Endothelial cell of umbilical vein (primary cell): ENCODE results near the gene TEX22. TPM values are rescaled to one million over a fixed set of nuclear protein-coding genes. Genes with fewer than 3 reads are reported as not detected.

Experiments used
- BruUV-seq: library from RNA; stranded (reverse); fragments of 400-500 nt; replicated peaks from 2 replicates; lab custom pipeline; 2021; lab: Mats Ljungman, UMichigan
- CTCF ChIA-PET: fragments of 300-600, 350-600 bp; sonication (Branson Sonifier 250); formaldehyde crosslinking; loops from one replicate; lab custom pipeline; 2021; ENCODE audit warnings: antibody characterized with exemption, inconsistent platforms; lab: Charles Lee
- POLR2A ChIA-PET: fragments of 300-600, 350-600 bp; sonication (Branson Sonifier 250); formaldehyde crosslinking; loops from one replicate; lab custom pipeline; 2021; ENCODE audit warnings: antibody characterized with exemption, inconsistent platforms; lab: Charles Lee
- DNase-seq: peaks from one replicate; pipeline ENCODE4 v3.0.0-alpha.2; 2011; ENCODE audit warnings: low read depth, low spot score
- FAIRE-seq: peaks from 2 replicates; lab custom pipeline; 2011; peaks lifted over from hg19 to GRCh38; lab: Jason Lieb, UNC
- H2AFZ ChIP-seq: 2 replicates; pipeline ENCODE4 v1.6.0; 2012; ENCODE audit warnings: low read depth, low read length, control low read depth, inconsistent platforms
- H3K27ac ChIP-seq: 2 replicates; pipeline ENCODE4 v1.5.1; 2011; ENCODE audit warnings: low read depth, mild to moderate bottlenecking, control low read depth, low read length, moderate library complexity; ENCODE audit not compliant: insufficient read depth
- H3K27me3 ChIP-seq, 2 experiments: 2 replicates each; pipeline versions ENCODE4 v1.6.0 to v1.6.1; 2011; ENCODE audit warnings: low read length in 2 of 2, mixed read lengths in 1 of 2; ENCODE audit not compliant: control insufficient read depth in 2 of 2, insufficient read depth in 2 of 2
- H3K36me3 ChIP-seq, 2 experiments: 2 replicates in 1 of 2; 3 replicates in 1 of 2; pipeline ENCODE4 v1.5.1; 2011; ENCODE audit warnings: low read length in 2 of 2, mild to moderate bottlenecking in 1 of 2, moderate library complexity in 1 of 2; ENCODE audit not compliant: control insufficient read depth in 2 of 2, insufficient read depth in 2 of 2; ENCODE audit errors: extremely low read depth in 1 of 2
- H3K4me1 ChIP-seq: 3 replicates; pipeline ENCODE4 v1.5.1; 2011; ENCODE audit warnings: mild to moderate bottlenecking, low read length; ENCODE audit not compliant: control insufficient read depth, insufficient read depth; ENCODE audit errors: extremely low read depth
- H3K4me2 ChIP-seq: 2 replicates; pipeline ENCODE4 v1.6.1; 2011; ENCODE audit warnings: low read length, control low read depth, mixed read lengths; ENCODE audit not compliant: insufficient read depth
- H3K4me3 ChIP-seq, 3 experiments: fragments of 200-600 bp in 1 of 3; sonication (generic), shearing (Covaris generic) in 1 of 3; replicated peaks in 1 of 3; 2 replicates each; pipeline ENCODE4 v1.5.1; 2011 to 2016; ENCODE audit warnings: control low read depth in 3 of 3, low read length in 3 of 3, mild to moderate bottlenecking in 2 of 3, inconsistent platforms in 1 of 3, low read depth in 1 of 3, moderate library complexity in 1 of 3; ENCODE audit not compliant: insufficient read depth in 1 of 3
- H3K79me2 ChIP-seq: 2 replicates; pipeline ENCODE4 v1.6.0; 2012; ENCODE audit warnings: low read length, inconsistent platforms; ENCODE audit not compliant: control insufficient read depth, insufficient read depth
- H3K9ac ChIP-seq: replicated peaks from 2 replicates; pipeline ENCODE3; 2011; ENCODE audit warnings: low read length, control low read depth; ENCODE audit not compliant: insufficient read depth; ENCODE audit errors: extremely low read depth
- H3K9me1 ChIP-seq: replicated peaks from 3 replicates; pipeline ENCODE4 v1.6.0; 2011; ENCODE audit warnings: mild to moderate bottlenecking, low read length; ENCODE audit not compliant: control insufficient read depth, insufficient read depth; ENCODE audit errors: extremely low read depth
- H3K9me3 ChIP-seq: replicated peaks from 2 replicates; pipeline ENCODE4 v1.5.1; 2012; ENCODE audit warnings: low read length, inconsistent platforms; ENCODE audit not compliant: control insufficient read depth, insufficient read depth
- H4K20me1 ChIP-seq: replicated peaks from 2 replicates; pipeline ENCODE3; 2011; ENCODE audit warnings: mild to moderate bottlenecking, low read length; ENCODE audit not compliant: control insufficient read depth, insufficient read depth; ENCODE audit errors: extremely low read depth
- CTCF ChIP-seq, 2 donors: IDR thresholded peaks; 1 replicate in 1 of 2; 2 replicates in 1 of 2; pipeline ENCODE4 v1.5.1; 2011; ENCODE audit warnings: low read length in 2 of 2, mild to moderate bottlenecking in 2 of 2, moderate library complexity in 2 of 2, control low read depth in 1 of 2, inconsistent platforms in 1 of 2, low read depth in 1 of 2; ENCODE audit not compliant: insufficient read depth in 1 of 2; ENCODE audit errors: extremely low read depth in 1 of 2
- EZH2 ChIP-seq: IDR thresholded peaks from 2 replicates; pipeline ENCODE4 v1.6.1; 2012; ENCODE audit warnings: borderline replicate concordance, low read depth, mild to moderate bottlenecking, moderate library complexity, low read length, inconsistent platforms; ENCODE audit not compliant: severe bottlenecking
- FOS ChIP-seq: IDR thresholded peaks from 2 replicates; pipeline ENCODE4 v1.6.1; 2011; ENCODE audit warnings: mild to moderate bottlenecking, low read length, moderate library complexity, borderline replicate concordance; ENCODE audit not compliant: insufficient read depth
- GATA2 ChIP-seq: IDR thresholded peaks from 2 replicates; pipeline ENCODE4 v1.7.0; 2011; ENCODE audit warnings: low read depth, mild to moderate bottlenecking, moderate library complexity, mixed read lengths, low read length; ENCODE audit not compliant: insufficient read length, insufficient read depth
- JUN ChIP-seq: IDR thresholded peaks from 2 replicates; pipeline ENCODE4 v1.6.1; 2011; ENCODE audit warnings: borderline replicate concordance, low read depth; ENCODE audit not compliant: insufficient read length, insufficient read depth
- MAX ChIP-seq: IDR thresholded peaks from 2 replicates; pipeline ENCODE4 v1.6.1; 2011; ENCODE audit not compliant: insufficient read depth, insufficient read length
- MYC ChIP-seq: IDR thresholded peaks from one replicate; pipeline ENCODE4 v1.6.1; 2011; ENCODE audit warnings: mild to moderate bottlenecking, low read depth, low read length
- POLR2A ChIP-seq: IDR thresholded peaks from 2 replicates; pipeline ENCODE4 v1.6.1; 2012; ENCODE audit warnings: low read depth, mild to moderate bottlenecking, control low read depth, low read length
- POLR2AphosphoS5 ChIP-seq: IDR thresholded peaks from 2 replicates; pipeline ENCODE4 v1.6.1; 2012; ENCODE audit warnings: low read depth, mild to moderate bottlenecking, control low read depth, low read length, moderate library complexity; ENCODE audit not compliant: insufficient read depth
- dilution Hi-C: fragments of 300-500 bp; cut with MboI; formaldehyde crosslinking; loops from one replicate; pipeline ENCODE4 v1.15.0; 2019; ENCODE audit warnings: low sequenced_read_pairs; ENCODE audit not compliant: extremely low pct_ligation_motif_present
- intact Hi-C: fragments of 100-400 bp; cut with micrococcal nuclease; formaldehyde crosslinking; loops from one replicate; pipeline ENCODE4 v1.10.0; 2022
- polyA plus RNA-seq, 4 experiments: library from polyadenylated mRNA; depleted of rRNA in 3 of 4; stranded (reverse) in 3 of 4; unstranded in 1 of 4; fragments of >200 nt; gene quantifications; 2 replicates each; pipeline versions ENCODE4 v1.2.1 to v1.2.3, GENCODE V29; 2011 to 2012; ENCODE audit warnings: missing spikeins in 1 of 4
- total RNA-seq: library from RNA; stranded (reverse); gene quantifications from 2 replicates; pipeline ENCODE4 v1.2.3, GENCODE V29; 2021

TEX22 gene
- total and polyA plus RNA-seq, 2 donors (not counting 3 experiments of a cell fraction or from before 2014, with no cell fraction given): 0.06 to 1.1 TPM

GRCh38 chr14:105426416-105427130 lies 28.2 kb downstream of the TEX22 start:
- Histone ChIP-seq H3K4me2 (no peak overlapping the region), H3K36me3 (peaks cover 0 to 10% of the 10 kb centered on the region in 2 experiments), H3K27me3 (no peaks in the 10 kb centered on the region), H3K4me1 (peaks cover 25% of the 10 kb centered on the region), H3K79me2 (peaks cover 80% of the 10 kb centered on the region), H3K9ac (no peak overlapping the region), H3K27ac (no peak overlapping the region), H4K20me1 (no peaks in the 10 kb centered on the region), H2AFZ (no peak overlapping the region), H3K4me3 (no peak overlapping the region), H3K9me3 (no peaks in the 10 kb centered on the region), H3K9me1 (no peaks in the 10 kb centered on the region)
- TF ChIP-seq CTCF (IDR thresholded peaks at IDR 0.05; ENCODE audit: extremely low read depth in 1 of 2, insufficient read depth in 1 of 2, low read depth in 1 of 2, low read length in 2 of 2): no peak
- TF ChIP-seq MAX: no peak
- no peak for TF ChIP-seq POLR2AphosphoS5
- no peak for TF ChIP-seq EZH2
- no peak for TF ChIP-seq GATA2
- no peak for TF ChIP-seq POLR2A
- no peak for TF ChIP-seq FOS
- no peak for TF ChIP-seq JUN
- TF ChIP-seq MYC: no peak
- POLR2A ChIA-PET: no interaction called here
- DNase-seq: no peak
- dilution Hi-C loops: no loop called here
- intact Hi-C loops: no loop called here
- no peak for FAIRE-seq
- CTCF ChIA-PET: no interaction called here
- no TSS peak for BruUV-seq
